ENCODE data around the gene FLNA. TPM values are rescaled to one million over a fixed set of nuclear protein-coding genes. Genes with fewer than 3 reads are reported as not detected.

Gene FLNA
- total and polyA plus RNA-seq, 9 of the 15 experiments (the other 6 are each of a cell fraction or from before 2014, with no cell fraction given), result 6.2 to 735 (median 135) TPM

- TF ChIP-seq TFE3 (CRISPR knock-in tag; IDR thresholded peaks at IDR 0.05) (no peak), FOXP1 (CRISPR knock-in tag; IDR thresholded peaks at IDR 0.05) (peak; percentile 43; the same call in 1 of the 2 replicates), CTCFL (IDR thresholded peaks at IDR 0.05; ENCODE audit: borderline replicate concordance, insufficient read depth, low read depth, low read length, poor library complexity, severe bottlenecking) (no peak), ATF7 (IDR thresholded peaks at IDR 0.05) (no peak), TCFL5 (CRISPR knock-in tag; conservative IDR thresholded peaks at IDR 0.05) (no peak), FIP1L1 (IDR thresholded peaks at IDR 0.05; ENCODE audit: low read depth, low read length, poor library complexity, severe bottlenecking) (no peak), MCM3 (IDR thresholded peaks at IDR 0.05) (no peak), FOXA1 (IDR thresholded peaks at IDR 0.05; ENCODE audit: borderline replicate concordance) (no peak), ZNF584 (CRISPR knock-in tag; IDR thresholded peaks at IDR 0.05; ENCODE audit: low read depth) (no peak), ZNF717 (CRISPR knock-in tag; IDR thresholded peaks at IDR 0.05) (peak; percentile 66; the same call in 1 of the 2 replicates), MTF1 (CRISPR knock-in tag; IDR thresholded peaks at IDR 0.05; ENCODE audit: borderline replicate concordance) (no peak), KDM1A (IDR thresholded peaks at IDR 0.05) (no peak), HNRNPLL (IDR thresholded peaks at IDR 0.05; ENCODE audit: low read depth, low read length, poor library complexity, severe bottlenecking) (no peak)
- TF ChIP-seq, protein P1, sequence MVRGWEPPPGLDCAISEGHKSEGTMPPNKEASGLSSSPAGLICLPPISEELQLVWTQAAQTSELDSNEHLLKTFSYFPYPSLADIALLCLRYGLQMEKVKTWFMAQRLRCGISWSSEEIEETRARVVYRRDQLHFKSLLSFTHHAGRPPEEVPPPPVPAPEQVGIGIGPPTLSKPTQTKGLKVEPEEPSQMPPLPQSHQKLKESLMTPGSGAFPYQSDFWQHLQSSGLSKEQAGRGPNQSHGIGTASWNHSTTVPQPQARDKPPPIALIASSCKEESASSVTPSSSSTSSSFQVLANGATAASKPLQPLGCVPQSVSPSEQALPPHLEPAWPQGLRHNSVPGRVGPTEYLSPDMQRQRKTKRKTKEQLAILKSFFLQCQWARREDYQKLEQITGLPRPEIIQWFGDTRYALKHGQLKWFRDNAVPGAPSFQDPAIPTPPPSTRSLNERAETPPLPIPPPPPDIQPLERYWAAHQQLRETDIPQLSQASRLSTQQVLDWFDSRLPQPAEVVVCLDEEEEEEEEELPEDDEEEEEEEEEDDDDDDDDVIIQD (CRISPR knock-in tag; IDR thresholded peaks at IDR 0.05), result no peak
- TF ChIP-seq, protein P2, sequence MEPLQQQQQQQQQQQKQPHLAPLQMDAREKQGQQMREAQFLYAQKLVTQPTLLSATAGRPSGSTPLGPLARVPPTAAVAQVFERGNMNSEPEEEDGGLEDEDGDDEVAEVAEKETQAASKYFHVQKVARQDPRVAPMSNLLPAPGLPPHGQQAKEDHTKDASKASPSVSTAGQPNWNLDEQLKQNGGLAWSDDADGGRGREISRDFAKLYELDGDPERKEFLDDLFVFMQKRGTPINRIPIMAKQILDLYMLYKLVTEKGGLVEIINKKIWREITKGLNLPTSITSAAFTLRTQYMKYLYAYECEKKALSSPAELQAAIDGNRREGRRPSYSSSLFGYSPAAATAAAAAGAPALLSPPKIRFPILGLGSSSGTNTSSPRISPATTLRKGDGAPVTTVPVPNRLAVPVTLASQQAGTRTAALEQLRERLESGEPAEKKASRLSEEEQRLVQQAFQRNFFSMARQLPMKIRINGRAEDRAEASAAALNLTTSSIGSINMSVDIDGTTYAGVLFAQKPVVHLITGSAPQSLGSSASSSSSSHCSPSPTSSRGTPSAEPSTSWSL (CRISPR knock-in tag; IDR thresholded peaks at IDR 0.05; ENCODE audit: borderline replicate concordance), result no peak
Observed at GRCh38 chrX:154401045-154401799, 26.8 kb upstream of the FLNA start (continued).
